Pancreas (tissue), 10 donors: Measurements from ENCODE around the gene HK3. TPM values are rescaled to one million over a fixed set of nuclear protein-coding genes. Genes with fewer than 3 reads are reported as not detected.

ENCODE experiments used
- ATAC-seq, 4 donors: fragments of 200-7000 bp; cut with Tn5 transposase; one replicate each; pipeline versions ENCODE4 v1.8.0 to v1.9.1; 2020; ENCODE audit warnings: mild to moderate bottlenecking in 4 of 4, moderate library complexity in 4 of 4
- DNase-seq, 6 donors: peaks; one replicate each; pipeline ENCODE4 v3.0.0-alpha.2; 2020
- FAIRE-seq: peaks from 2 replicates; lab custom pipeline; 2012; peaks lifted over from hg19 to GRCh38; lab: Jason Lieb, UNC
- H3K27ac ChIP-seq, 4 donors: fragments of 200-600 bp; sonication (generic); 1 replicate in 3 of 4; 2 replicates in 1 of 4; pipeline versions ENCODE4 v1.5.0 to v1.8.0; 2020
- H3K27me3 ChIP-seq, 4 donors: fragments of 200-600 bp; one replicate each; pipeline ENCODE4 v1.8.0; 2021
- H3K36me3 ChIP-seq, 3 donors: fragments of 200-600 bp; sonication (generic) in 1 of 3; one replicate each; pipeline versions ENCODE4 v1.5.0 to v1.8.0; 2020 to 2021
- H3K4me1 ChIP-seq, 3 donors: fragments of 200-600 bp; one replicate each; pipeline ENCODE4 v1.8.0; 2021
- H3K4me3 ChIP-seq, 4 donors: fragments of 200-600 bp; sonication (generic) in 2 of 4; one replicate each; pipeline versions ENCODE4 v1.5.0 to v1.8.0; 2020 to 2021
- H3K9me3 ChIP-seq, 4 donors: fragments of 200-600 bp; one replicate each; pipeline ENCODE4 v1.8.0; 2021
- WGBS, 2 donors: extraction: QIAGEN DNeasy Blood & Tissue Kit; methylation state at CpG; one replicate each; pipeline ENCODE4 v1.1.7; 2013; 5-methylcytosine and 5-hydroxymethylcytosine counted together
- intact Hi-C, 3 donors: fragments of 100-400 bp; cut with DNase I; formaldehyde crosslinking; loops; one replicate each; pipeline versions ENCODE4 v1.11.1 to v1.14.2; 2022
- polyA plus RNA-seq, 2 donors: library from polyadenylated mRNA; stranded (reverse); fragments of 200-250 nt; gene quantifications; one replicate each; pipeline ENCODE4 v1.2.3, GENCODE V29; 2013
- total RNA-seq, 6 donors: library from RNA; stranded (reverse); fragmentation: NEBNext Ultra II Directional in 4 of 6; extraction: Animal tissue kit (Norgen Biotek cat#: 25700) in 4 of 6; gene quantifications; one replicate each; pipeline versions ENCODE4 v1.2.1 to v1.2.4, GENCODE V29; 2021 to 2023
- TF ChIP-seq, protein P1 (sequence below), 4 donors: fragments of 200-600 bp; sonication (generic) in 3 of 4; IDR thresholded peaks; one replicate each; pipeline versions ENCODE4 v1.5.0 to v1.8.0; 2021; ENCODE audit warnings: antibody characterized with exemption in 4 of 4
- donor health status: healthy with polysubstance abuse.
- donor health status: DM: no; HTN: no; CAD: no; lungs with moderate emphysema.
- donor health status: DM: no; HTN: no; CAD: no.
- donor health status: control.
- donor health status: control.
- donor health status: Bipolar disorder and iron deficiency.
- donor health status: DM: yes; HTN: yes; CAD: no.
- donor health status: DM: no; HTN: no; CAD: no.
- donor health status: DM: no; HTN: no; CAD: no.
- donor health status: DM: yes; HTN: yes; CAD: no.

HK3 gene, protein sequence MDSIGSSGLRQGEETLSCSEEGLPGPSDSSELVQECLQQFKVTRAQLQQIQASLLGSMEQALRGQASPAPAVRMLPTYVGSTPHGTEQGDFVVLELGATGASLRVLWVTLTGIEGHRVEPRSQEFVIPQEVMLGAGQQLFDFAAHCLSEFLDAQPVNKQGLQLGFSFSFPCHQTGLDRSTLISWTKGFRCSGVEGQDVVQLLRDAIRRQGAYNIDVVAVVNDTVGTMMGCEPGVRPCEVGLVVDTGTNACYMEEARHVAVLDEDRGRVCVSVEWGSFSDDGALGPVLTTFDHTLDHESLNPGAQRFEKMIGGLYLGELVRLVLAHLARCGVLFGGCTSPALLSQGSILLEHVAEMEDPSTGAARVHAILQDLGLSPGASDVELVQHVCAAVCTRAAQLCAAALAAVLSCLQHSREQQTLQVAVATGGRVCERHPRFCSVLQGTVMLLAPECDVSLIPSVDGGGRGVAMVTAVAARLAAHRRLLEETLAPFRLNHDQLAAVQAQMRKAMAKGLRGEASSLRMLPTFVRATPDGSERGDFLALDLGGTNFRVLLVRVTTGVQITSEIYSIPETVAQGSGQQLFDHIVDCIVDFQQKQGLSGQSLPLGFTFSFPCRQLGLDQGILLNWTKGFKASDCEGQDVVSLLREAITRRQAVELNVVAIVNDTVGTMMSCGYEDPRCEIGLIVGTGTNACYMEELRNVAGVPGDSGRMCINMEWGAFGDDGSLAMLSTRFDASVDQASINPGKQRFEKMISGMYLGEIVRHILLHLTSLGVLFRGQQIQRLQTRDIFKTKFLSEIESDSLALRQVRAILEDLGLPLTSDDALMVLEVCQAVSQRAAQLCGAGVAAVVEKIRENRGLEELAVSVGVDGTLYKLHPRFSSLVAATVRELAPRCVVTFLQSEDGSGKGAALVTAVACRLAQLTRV
- total RNA-seq (1 to 10 TPM in 3 of 6 donors, under 1 TPM in 3; 0.24 to 4.0 (median 2.1) TPM), polyA plus RNA-seq (1 to 10 TPM; 4.7 to 6.6 TPM)

DNA sequence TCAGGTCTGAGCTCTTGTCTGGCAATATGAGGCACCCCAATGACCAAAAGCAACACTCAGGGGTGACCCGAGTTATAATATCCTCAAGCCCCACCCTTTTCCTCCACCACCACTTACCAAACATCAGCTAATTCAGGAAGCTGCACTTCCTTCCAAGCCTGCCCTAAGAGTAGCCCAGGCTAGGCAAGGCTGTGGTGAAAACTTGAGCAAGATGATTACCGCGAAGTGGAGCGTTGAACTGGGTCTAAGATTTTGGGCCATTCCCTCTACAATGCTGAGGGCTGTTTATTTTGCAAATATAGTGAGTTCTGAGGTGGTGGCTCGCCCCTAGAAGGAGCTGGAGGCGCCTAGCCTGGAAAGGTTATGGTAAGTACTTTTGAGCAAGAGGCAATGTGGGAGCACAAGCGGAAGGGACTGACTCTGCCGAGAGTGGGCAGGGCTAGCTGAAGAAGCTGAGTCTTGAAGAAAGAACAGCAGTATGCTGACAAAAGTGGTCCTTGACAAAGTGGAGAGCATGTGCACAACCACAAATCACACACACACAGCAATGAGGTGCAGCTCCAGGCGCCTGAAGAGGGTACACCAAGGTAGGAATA, at the start of gene HK3:
TSS of gene HK3 (minus strand) at position 51 of the 596 bp plus-strand sequence. CDS start 3,187 bp downstream, outside the sequence.
- FAIRE-seq = no peak

DNA sequence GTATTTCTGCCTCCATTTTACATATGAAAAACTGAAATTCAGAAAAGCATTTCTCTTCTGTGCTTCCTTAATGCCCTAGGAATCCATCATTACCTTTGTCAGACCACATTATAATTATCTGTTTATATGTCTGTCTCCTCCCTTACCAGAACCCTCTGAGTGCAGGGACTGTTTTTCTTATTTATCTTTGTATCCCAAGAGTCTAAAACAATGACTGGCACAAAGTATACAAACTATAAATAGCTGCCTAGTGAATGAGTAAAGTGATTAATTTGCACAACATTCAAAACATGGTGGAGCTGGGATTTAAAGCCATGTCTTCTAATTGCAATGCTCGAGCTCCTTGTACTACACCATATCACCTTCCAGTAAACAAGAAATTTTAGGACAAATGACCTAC, 49.3 kb upstream of the HK3 start:
- intact Hi-C loops = no loop called here

More for the DNA sequence above, at the start of gene HK3:
- intact Hi-C loops = no loop called here
- peak in 2 of 4 donors; percentile 43 to 60 for ATAC-seq
- no peaks in the 10 kb centered on the region for H3K4me1 ChIP-seq
- DNase-seq = no peak
- peak within 1 kb of the TSS in 1 of 4 donors; percentile 33 for H3K27ac ChIP-seq
- TF ChIP-seq, protein P1, sequence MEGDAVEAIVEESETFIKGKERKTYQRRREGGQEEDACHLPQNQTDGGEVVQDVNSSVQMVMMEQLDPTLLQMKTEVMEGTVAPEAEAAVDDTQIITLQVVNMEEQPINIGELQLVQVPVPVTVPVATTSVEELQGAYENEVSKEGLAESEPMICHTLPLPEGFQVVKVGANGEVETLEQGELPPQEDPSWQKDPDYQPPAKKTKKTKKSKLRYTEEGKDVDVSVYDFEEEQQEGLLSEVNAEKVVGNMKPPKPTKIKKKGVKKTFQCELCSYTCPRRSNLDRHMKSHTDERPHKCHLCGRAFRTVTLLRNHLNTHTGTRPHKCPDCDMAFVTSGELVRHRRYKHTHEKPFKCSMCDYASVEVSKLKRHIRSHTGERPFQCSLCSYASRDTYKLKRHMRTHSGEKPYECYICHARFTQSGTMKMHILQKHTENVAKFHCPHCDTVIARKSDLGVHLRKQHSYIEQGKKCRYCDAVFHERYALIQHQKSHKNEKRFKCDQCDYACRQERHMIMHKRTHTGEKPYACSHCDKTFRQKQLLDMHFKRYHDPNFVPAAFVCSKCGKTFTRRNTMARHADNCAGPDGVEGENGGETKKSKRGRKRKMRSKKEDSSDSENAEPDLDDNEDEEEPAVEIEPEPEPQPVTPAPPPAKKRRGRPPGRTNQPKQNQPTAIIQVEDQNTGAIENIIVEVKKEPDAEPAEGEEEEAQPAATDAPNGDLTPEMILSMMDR (IDR thresholded peaks at IDR 0.05) = no peak
- peak within 1 kb of the TSS in 1 of 4 donors; percentile 14 for H3K4me3 ChIP-seq
- WGBS, 2 donors = 68 to 76% methylated on average over 9 of the region's 9 CpGs
- H3K9me3 ChIP-seq = no peaks in the 10 kb centered on the region
- no peaks in the 10 kb centered on the region for H3K27me3 ChIP-seq
- peaks cover 0 to 11% (median under 1%) of the 10 kb centered on the region in 3 donors for H3K36me3 ChIP-seq

DNA sequence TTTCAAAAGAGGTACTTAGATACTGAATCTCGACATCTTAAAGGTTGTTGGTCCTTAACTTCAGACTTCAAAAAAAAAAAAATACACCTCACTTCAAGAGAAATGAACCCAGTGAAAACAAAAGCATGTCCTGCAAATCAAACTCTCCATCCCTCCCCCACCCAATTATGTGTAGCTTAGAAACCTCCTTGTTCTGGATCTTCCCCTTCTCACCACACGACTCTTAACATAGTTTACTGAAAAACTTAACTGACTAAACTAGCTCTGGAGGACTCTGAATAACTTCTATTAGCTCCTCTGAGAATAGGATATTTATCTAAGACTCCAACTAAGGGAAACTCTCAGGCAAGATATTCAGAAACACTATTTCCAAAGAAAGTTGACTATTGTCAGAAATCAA, 48.7 kb upstream of the HK3 start:
- Histone ChIP-seq H3K4me3 (no peak overlapping the region), H3K9me3 (no peaks in the 10 kb centered on the region), H3K27ac (no peak overlapping the region), H3K4me1 (no peaks in the 10 kb centered on the region), H3K36me3 (peaks cover 0 to 23% (median 0%) of the 10 kb centered on the region in 3 donors), H3K27me3 (no peaks in the 10 kb centered on the region)
- TF ChIP-seq, protein P1 (IDR thresholded peaks at IDR 0.05) = no peak
- DNase-seq (no peak), FAIRE-seq (no peak), ATAC-seq (no peak)
- intact Hi-C loops = no loop called here
- WGBS, 2 donors = 81 to 86% methylated on average over 2 of the region's 2 CpGs

More for the DNA sequence above, 49.3 kb upstream of the HK3 start:
- FAIRE-seq (no peak), DNase-seq (no peak), ATAC-seq (no peak)
- H3K4me1 ChIP-seq = no peaks in the 10 kb centered on the region
- TF ChIP-seq, protein P1 (IDR thresholded peaks at IDR 0.05) = no peak
- peaks cover 0 to 20% (median 0%) of the 10 kb centered on the region in 3 donors for H3K36me3 ChIP-seq
- 70 to 82% methylated on average over 1 of the region's 1 CpG for WGBS, 2 donors
- no peaks in the 10 kb centered on the region for H3K27me3 ChIP-seq
- H3K27ac ChIP-seq = no peak overlapping the region
- H3K9me3 ChIP-seq = no peaks in the 10 kb centered on the region
- H3K4me3 ChIP-seq = no peak overlapping the region

DNA sequence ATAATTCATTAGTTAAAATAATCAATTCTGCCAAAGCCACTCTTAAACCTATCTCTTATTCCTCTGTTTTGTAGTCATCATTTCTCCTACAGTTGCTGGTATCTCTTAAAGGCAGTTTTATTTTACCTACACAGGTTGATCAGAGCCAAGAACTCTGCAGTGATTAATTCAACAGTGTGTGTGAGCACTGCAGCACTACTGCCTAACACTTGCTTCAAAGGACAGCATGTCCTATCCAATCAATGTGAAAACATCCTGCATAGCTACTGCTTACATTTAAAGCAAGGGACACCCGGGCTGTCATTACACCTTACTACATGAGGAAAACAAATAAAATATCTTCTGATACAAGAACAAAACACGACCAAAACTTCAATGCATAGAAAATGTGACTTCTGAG, 45.1 kb upstream of the HK3 start:
- no peak overlapping the region for H3K4me3 ChIP-seq
- no peak for DNase-seq
- no peak overlapping the region for H3K27ac ChIP-seq
- no peak for FAIRE-seq
- WGBS, 2 donors = 60 to 67% methylated on average over 2 of the region's 2 CpGs
- H3K27me3 ChIP-seq = no peaks in the 10 kb centered on the region
- no peaks in the 10 kb centered on the region for H3K4me1 ChIP-seq
- intact Hi-C loops = no loop called here
- TF ChIP-seq, protein P1 (IDR thresholded peaks at IDR 0.05) = no peak
- H3K9me3 ChIP-seq = no peaks in the 10 kb centered on the region
- H3K36me3 ChIP-seq = peaks cover 0 to 39% (median 3%) of the 10 kb centered on the region in 3 donors
- no peak for ATAC-seq
